ENCODE data around the gene ARRB1. TPM values are rescaled to one million over a fixed set of nuclear protein-coding genes. Genes with fewer than 3 reads are reported as not detected.

Gene ARRB1
- polyA plus RNA-seq, 1 of the 3 experiments (the other 2 are of a cell fraction), result 7.0 TPM

GRCh38 chr11:75276186-75276585 lies 75.3 kb downstream of the ARRB1 start:
- Histone ChIP-seq H4K20me1 (ENCODE audit: insufficient read depth) (no peaks in the 10 kb centered on the region), H3K4me3 (ENCODE audit: low read depth in 2 of 2, low read length in 1 of 2) (no peak overlapping the region), H3K4me2 (no peak overlapping the region), H2AFZ (ENCODE audit: low read depth) (no peak overlapping the region), H3K27me3 (ENCODE audit: insufficient read depth) (no peaks in the 10 kb centered on the region), H3K79me2 (ENCODE audit: insufficient read depth) (no peaks in the 10 kb centered on the region), H3K9me2 (no peaks in the 10 kb centered on the region), H3F3A (replicated peaks; ENCODE audit: insufficient read depth) (peaks cover 1% of the 10 kb centered on the region), H3K27ac (ENCODE audit: low read depth in 2 of 2, low read length in 1 of 2) (no peak overlapping the region), H3K9me3 (no peaks in the 10 kb centered on the region), H3K9ac (no peak overlapping the region), H3K4me1 (ENCODE audit: control insufficient read depth in 1 of 2, insufficient read depth in 2 of 2, low read depth in 1 of 2, low read length in 1 of 2) (peaks cover 0 to 10% of the 10 kb centered on the region in 2 experiments; a peak in 1 of 4 replicates), H3K36me3 (replicated peaks in 1 of 2; ENCODE audit: control insufficient read depth in 1 of 2, insufficient read depth in 2 of 2, low read length in 1 of 2) (peaks cover 0 to 5% of the 10 kb centered on the region in 2 experiments)
- WGBS (ENCODE audit: low lambda C conversion rate), result 81% methylated on average over 2 of the region's 2 CpGs
- no peak for TF ChIP-seq TEAD4 (IDR thresholded peaks at IDR 0.05; ENCODE audit: borderline replicate concordance, insufficient read depth)
- no peak for TF ChIP-seq SIN3A (IDR thresholded peaks at IDR 0.05; ENCODE audit: borderline replicate concordance, low read depth, low read length)
- TF ChIP-seq, protein P1, sequence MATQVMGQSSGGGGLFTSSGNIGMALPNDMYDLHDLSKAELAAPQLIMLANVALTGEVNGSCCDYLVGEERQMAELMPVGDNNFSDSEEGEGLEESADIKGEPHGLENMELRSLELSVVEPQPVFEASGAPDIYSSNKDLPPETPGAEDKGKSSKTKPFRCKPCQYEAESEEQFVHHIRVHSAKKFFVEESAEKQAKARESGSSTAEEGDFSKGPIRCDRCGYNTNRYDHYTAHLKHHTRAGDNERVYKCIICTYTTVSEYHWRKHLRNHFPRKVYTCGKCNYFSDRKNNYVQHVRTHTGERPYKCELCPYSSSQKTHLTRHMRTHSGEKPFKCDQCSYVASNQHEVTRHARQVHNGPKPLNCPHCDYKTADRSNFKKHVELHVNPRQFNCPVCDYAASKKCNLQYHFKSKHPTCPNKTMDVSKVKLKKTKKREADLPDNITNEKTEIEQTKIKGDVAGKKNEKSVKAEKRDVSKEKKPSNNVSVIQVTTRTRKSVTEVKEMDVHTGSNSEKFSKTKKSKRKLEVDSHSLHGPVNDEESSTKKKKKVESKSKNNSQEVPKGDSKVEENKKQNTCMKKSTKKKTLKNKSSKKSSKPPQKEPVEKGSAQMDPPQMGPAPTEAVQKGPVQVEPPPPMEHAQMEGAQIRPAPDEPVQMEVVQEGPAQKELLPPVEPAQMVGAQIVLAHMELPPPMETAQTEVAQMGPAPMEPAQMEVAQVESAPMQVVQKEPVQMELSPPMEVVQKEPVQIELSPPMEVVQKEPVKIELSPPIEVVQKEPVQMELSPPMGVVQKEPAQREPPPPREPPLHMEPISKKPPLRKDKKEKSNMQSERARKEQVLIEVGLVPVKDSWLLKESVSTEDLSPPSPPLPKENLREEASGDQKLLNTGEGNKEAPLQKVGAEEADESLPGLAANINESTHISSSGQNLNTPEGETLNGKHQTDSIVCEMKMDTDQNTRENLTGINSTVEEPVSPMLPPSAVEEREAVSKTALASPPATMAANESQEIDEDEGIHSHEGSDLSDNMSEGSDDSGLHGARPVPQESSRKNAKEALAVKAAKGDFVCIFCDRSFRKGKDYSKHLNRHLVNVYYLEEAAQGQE (IDR thresholded peaks at IDR 0.05; ENCODE audit: low read depth, low read length), result no peak
- no peak for TF ChIP-seq RAD21 (IDR thresholded peaks at IDR 0.05; ENCODE audit: low read length)
- TF ChIP-seq FOSL2 (IDR thresholded peaks at IDR 0.05; ENCODE audit: borderline replicate concordance, low read depth), result no peak
- TF ChIP-seq, protein P2, sequence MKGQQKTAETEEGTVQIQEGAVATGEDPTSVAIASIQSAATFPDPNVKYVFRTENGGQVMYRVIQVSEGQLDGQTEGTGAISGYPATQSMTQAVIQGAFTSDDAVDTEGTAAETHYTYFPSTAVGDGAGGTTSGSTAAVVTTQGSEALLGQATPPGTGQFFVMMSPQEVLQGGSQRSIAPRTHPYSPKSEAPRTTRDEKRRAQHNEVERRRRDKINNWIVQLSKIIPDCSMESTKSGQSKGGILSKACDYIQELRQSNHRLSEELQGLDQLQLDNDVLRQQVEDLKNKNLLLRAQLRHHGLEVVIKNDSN (IDR thresholded peaks at IDR 0.05; ENCODE audit: borderline replicate concordance, low read depth), result no peak
- TF ChIP-seq, protein P3, sequence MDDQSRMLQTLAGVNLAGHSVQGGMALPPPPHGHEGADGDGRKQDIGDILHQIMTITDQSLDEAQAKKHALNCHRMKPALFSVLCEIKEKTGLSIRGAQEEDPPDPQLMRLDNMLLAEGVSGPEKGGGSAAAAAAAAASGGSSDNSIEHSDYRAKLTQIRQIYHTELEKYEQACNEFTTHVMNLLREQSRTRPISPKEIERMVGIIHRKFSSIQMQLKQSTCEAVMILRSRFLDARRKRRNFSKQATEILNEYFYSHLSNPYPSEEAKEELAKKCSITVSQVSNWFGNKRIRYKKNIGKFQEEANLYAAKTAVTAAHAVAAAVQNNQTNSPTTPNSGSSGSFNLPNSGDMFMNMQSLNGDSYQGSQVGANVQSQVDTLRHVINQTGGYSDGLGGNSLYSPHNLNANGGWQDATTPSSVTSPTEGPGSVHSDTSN (IDR thresholded peaks at IDR 0.05), result no peak
- no peak for TF ChIP-seq JUND (IDR thresholded peaks at IDR 0.05)
- no peak for TF ChIP-seq FOXM1 (IDR thresholded peaks at IDR 0.05; ENCODE audit: low read depth)
- no peak for TF ChIP-seq EZH2phosphoT487 (IDR thresholded peaks at IDR 0.05; ENCODE audit: borderline replicate concordance, low read depth)
- TF ChIP-seq YY1 (IDR thresholded peaks at IDR 0.05; ENCODE audit: low read depth), result no peak
- TF ChIP-seq, protein P4, sequence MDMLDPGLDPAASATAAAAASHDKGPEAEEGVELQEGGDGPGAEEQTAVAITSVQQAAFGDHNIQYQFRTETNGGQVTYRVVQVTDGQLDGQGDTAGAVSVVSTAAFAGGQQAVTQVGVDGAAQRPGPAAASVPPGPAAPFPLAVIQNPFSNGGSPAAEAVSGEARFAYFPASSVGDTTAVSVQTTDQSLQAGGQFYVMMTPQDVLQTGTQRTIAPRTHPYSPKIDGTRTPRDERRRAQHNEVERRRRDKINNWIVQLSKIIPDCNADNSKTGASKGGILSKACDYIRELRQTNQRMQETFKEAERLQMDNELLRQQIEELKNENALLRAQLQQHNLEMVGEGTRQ (IDR thresholded peaks at IDR 0.05; ENCODE audit: borderline replicate concordance, low read depth, low read length), result no peak
- no peak for TF ChIP-seq NRF1 (IDR thresholded peaks at IDR 0.05; ENCODE audit: low read depth, low read length)
- no peak for TF ChIP-seq GABPA (IDR thresholded peaks at IDR 0.05; ENCODE audit: low read depth)
- no peak for TF ChIP-seq RXRA (IDR thresholded peaks at IDR 0.05; ENCODE audit: borderline replicate concordance, low read depth)
- TF ChIP-seq RCOR1 (IDR thresholded peaks at IDR 0.05; ENCODE audit: low read length), result no peak
- TF ChIP-seq, protein P5, sequence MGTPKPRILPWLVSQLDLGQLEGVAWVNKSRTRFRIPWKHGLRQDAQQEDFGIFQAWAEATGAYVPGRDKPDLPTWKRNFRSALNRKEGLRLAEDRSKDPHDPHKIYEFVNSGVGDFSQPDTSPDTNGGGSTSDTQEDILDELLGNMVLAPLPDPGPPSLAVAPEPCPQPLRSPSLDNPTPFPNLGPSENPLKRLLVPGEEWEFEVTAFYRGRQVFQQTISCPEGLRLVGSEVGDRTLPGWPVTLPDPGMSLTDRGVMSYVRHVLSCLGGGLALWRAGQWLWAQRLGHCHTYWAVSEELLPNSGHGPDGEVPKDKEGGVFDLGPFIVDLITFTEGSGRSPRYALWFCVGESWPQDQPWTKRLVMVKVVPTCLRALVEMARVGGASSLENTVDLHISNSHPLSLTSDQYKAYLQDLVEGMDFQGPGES (IDR thresholded peaks at IDR 0.05; ENCODE audit: low read depth, low read length), result no peak
- no peak for TF ChIP-seq CTCF (IDR thresholded peaks at IDR 0.05)
- TF ChIP-seq, protein P6, sequence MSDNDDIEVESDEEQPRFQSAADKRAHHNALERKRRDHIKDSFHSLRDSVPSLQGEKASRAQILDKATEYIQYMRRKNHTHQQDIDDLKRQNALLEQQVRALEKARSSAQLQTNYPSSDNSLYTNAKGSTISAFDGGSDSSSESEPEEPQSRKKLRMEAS (IDR thresholded peaks at IDR 0.05; ENCODE audit: low read depth), result no peak
- TF ChIP-seq TAF1 (IDR thresholded peaks at IDR 0.05; ENCODE audit: borderline replicate concordance, low read depth, low read length), result no peak
- no peak for DNase-seq
- ChIA-PET CTCF (interaction anchor here (1.0 to 27.4 kb wide), 7 partner anchors 27 to 136 kb away, joined by 3 to 701 read pairs (median 5); no protein-coding TSS in a partner anchor), POLR2A (interaction anchor here (1.1 kb wide), 1 partner anchor 14 kb away, joined by 3 read pairs; no protein-coding TSS in a partner anchor)

Data from SK-N-SH (cell line).